Measurements from ENCODE around the gene KIF19.

KIF19 gene

DNA sequence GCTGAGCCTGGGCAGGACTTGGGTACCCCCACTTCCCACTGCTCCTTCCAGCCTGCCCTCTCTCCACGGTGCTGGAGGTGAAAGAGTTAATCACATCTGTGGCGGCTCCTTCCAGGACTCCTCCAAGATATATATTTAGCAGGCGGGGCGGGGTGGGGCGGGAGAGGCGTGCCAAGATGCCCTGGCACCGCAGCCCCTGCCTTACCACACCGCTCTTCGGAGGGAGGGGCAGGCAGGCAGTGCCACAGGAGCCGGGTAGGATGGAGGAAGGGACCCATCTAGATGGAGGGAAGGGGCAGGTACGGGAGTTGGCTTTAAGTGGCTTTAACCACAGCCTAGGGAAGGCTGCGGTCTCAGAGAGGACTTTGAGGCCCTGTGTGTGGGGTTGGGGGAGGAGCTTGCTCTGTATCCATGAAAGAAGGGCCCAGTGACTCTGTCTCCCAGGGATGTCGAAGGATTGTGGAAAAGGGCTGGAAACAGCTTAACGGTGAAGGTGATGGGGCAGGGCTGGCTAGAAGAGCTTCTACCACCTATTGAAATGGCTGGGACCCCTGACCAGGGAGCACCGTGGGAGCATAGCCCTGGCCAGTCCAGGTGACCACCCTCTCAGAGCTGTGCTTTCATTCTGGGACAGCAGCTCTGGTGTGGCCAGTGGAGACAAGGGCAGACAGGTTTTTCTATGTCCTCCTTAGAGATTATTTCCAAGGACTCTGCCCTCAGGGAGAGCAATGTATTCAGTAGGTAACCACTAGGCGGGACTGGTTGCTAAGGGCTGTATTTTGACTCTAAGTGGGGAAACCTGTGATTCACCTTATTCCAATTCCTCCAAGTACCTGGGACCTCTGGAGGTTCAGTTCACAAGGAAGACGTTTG is 54.3 kb downstream of the KIF19 start:
- Histone ChIP-seq H3K9ac (ENCODE audit: low read depth, low read length) (no peak overlapping the region), H3K36me3 (ENCODE audit: control insufficient read depth, insufficient read depth, low read length) (no peaks in the 10 kb centered on the region), H3K9me3 (ENCODE audit: control insufficient read depth, insufficient read depth, low read length) (no peaks in the 10 kb centered on the region), H3K27me3 (ENCODE audit: control insufficient read depth, insufficient read depth, low read length) (no peaks in the 10 kb centered on the region), H3K4me3 (ENCODE audit: low read depth, low read length) (no peak overlapping the region), H3K4me1 (ENCODE audit: control insufficient read depth, insufficient read depth, low read length) (peaks cover 9% of the 10 kb centered on the region), H3K27ac (ENCODE audit: low read depth, low read length) (no peak overlapping the region)

- no peaks in the 10 kb centered on the region for H3K36me3 ChIP-seq (ENCODE audit: control insufficient read depth, insufficient read depth, low read length)
- H3K27ac ChIP-seq (ENCODE audit: low read depth, low read length): no peak overlapping the region
- H3K4me3 ChIP-seq (ENCODE audit: low read depth, low read length): no peak overlapping the region
- no peaks in the 10 kb centered on the region for H3K9me3 ChIP-seq (ENCODE audit: control insufficient read depth, insufficient read depth, low read length)
- H3K9ac ChIP-seq (ENCODE audit: low read depth, low read length): no peak overlapping the region
- H3K27me3 ChIP-seq (ENCODE audit: control insufficient read depth, insufficient read depth, low read length): no peaks in the 10 kb centered on the region
- peaks cover 9% of the 10 kb centered on the region for H3K4me1 ChIP-seq (ENCODE audit: control insufficient read depth, insufficient read depth, low read length)
These were observed 55.2 kb downstream of the KIF19 start for GRCh38 chr17:74380959-74381808.

GRCh38 chr17:74383141-74383540 is 57.1 kb downstream of the KIF19 start:
- H3K27ac ChIP-seq (ENCODE audit: low read depth, low read length): no peak overlapping the region
- H3K27me3 ChIP-seq (ENCODE audit: control insufficient read depth, insufficient read depth, low read length): no peaks in the 10 kb centered on the region
- peaks cover 24% of the 10 kb centered on the region for H3K4me1 ChIP-seq (ENCODE audit: control insufficient read depth, insufficient read depth, low read length)
- no peak overlapping the region for H3K9ac ChIP-seq (ENCODE audit: low read depth, low read length)
- no peaks in the 10 kb centered on the region for H3K36me3 ChIP-seq (ENCODE audit: control insufficient read depth, insufficient read depth, low read length)
- H3K4me3 ChIP-seq (ENCODE audit: low read depth, low read length): no peak overlapping the region
- H3K9me3 ChIP-seq (ENCODE audit: control insufficient read depth, insufficient read depth, low read length): no peaks in the 10 kb centered on the region

DNA sequence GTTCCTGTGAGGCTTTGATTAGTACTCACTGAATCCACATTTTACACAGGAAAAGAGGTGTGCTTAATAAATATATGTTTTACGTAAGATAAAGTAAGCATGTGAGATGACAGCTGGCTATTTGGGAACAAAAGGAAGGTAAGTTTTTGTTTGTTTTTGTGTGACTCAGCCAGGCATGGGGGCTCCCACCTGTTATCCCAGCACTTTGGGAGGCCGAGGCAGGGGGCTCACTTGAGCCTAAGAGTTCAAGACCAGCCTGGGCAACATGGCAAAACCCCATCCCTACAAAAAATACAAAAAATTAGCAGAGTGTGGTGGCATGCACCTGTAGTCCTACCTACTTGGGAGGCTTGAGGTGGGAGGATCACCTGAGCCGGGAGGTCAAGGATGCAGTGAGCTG is 59.2 kb downstream of the KIF19 start:
- no peaks in the 10 kb centered on the region for H3K27me3 ChIP-seq (ENCODE audit: control insufficient read depth, insufficient read depth, low read length)

DNA sequence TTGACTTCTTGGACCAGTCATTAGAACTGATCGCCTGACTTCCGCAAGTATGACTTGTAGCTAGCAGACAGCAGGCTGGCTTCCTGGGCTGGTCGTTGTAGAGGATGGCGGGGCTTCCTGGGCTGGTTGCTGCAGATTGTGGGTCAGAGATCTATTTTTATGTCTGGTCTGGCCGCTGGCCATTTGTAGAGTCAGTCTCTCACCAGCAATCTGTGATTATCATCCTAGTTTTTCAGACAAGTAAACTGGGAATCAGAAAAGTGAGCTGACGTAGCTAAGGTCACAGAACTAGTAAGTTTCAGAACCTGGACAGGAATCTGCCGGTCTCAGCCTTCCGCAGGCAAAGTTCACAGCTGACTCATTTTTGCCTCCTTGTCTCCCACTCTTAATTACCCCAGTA is 60.4 kb downstream of the KIF19 start:
- Histone ChIP-seq H3K9ac (ENCODE audit: low read depth, low read length) (no peak overlapping the region), H3K4me1 (ENCODE audit: control insufficient read depth, insufficient read depth, low read length) (peaks cover 28% of the 10 kb centered on the region), H3K27ac (ENCODE audit: low read depth, low read length) (no peak overlapping the region), H3K4me3 (ENCODE audit: low read depth, low read length) (no peak overlapping the region), H3K36me3 (ENCODE audit: control insufficient read depth, insufficient read depth, low read length) (no peaks in the 10 kb centered on the region), H3K9me3 (ENCODE audit: control insufficient read depth, insufficient read depth, low read length) (no peaks in the 10 kb centered on the region), H3K27me3 (ENCODE audit: control insufficient read depth, insufficient read depth, low read length) (no peaks in the 10 kb centered on the region)

More for the DNA sequence above, 59.2 kb downstream of the KIF19 start:
- Histone ChIP-seq H3K9me3 (ENCODE audit: control insufficient read depth, insufficient read depth, low read length) (no peaks in the 10 kb centered on the region), H3K36me3 (ENCODE audit: control insufficient read depth, insufficient read depth, low read length) (no peaks in the 10 kb centered on the region), H3K27ac (ENCODE audit: low read depth, low read length) (no peak overlapping the region), H3K4me3 (ENCODE audit: low read depth, low read length) (no peak overlapping the region), H3K9ac (ENCODE audit: low read depth, low read length) (no peak overlapping the region), H3K4me1 (ENCODE audit: control insufficient read depth, insufficient read depth, low read length) (peaks cover 32% of the 10 kb centered on the region)

DNA sequence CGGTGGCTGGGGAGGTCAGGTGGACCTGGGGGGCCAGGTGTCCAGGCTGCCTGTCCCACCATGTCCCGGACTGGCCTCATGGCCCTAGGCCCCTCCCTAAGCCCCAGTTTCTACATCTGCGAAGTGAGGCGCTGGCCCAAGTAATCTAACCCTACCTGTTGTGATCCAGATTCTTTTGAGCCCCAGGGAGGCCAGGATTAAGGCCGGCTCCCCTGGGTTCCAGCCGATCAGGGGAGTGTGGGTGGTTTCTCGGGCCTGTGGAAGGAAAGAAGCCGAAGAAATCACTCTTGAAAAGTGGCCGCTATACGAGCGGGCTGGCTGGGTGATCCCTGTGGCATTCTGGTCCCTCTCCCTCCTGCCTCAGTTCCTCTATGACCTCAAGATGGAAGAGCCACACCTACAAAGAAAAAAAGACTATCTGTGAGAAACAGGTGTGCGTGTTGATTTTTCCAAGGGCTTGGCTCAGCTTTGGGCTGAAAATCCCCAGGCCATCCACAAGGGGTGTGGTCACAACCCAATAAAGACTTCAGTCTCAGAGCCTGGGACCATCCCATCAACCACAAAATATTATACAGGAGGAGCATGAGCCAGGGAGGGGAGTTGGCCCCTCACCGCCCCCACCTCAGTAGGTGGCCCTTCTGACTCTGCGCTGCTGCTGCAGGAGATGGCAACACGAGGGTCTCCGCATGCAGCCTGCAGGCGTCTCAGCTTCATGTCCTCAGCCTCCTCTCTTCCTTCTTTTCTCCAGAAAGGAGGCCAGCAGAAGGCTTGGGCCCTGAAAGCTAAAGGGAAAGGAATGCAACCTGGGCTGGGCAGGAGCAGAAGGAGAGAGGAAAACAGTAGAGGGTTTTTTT is 61.6 kb downstream of the KIF19 start:
- Histone ChIP-seq H3K9me3 (ENCODE audit: control insufficient read depth, insufficient read depth, low read length) (no peaks in the 10 kb centered on the region), H3K9ac (ENCODE audit: low read depth, low read length) (no peak overlapping the region), H3K36me3 (ENCODE audit: control insufficient read depth, insufficient read depth, low read length) (no peaks in the 10 kb centered on the region), H3K27me3 (ENCODE audit: control insufficient read depth, insufficient read depth, low read length) (no peaks in the 10 kb centered on the region), H3K27ac (ENCODE audit: low read depth, low read length) (no peak overlapping the region), H3K4me3 (ENCODE audit: low read depth, low read length) (no peak overlapping the region), H3K4me1 (ENCODE audit: control insufficient read depth, insufficient read depth, low read length) (peaks cover 28% of the 10 kb centered on the region)

GRCh38 chr17:74389084-74389753 is 63.2 kb downstream of the KIF19 start:
- H3K4me1 ChIP-seq (ENCODE audit: control insufficient read depth, insufficient read depth, low read length): peaks cover 28% of the 10 kb centered on the region
- H3K9ac ChIP-seq (ENCODE audit: low read depth, low read length): no peak overlapping the region
- no peak overlapping the region for H3K4me3 ChIP-seq (ENCODE audit: low read depth, low read length)
- H3K27ac ChIP-seq (ENCODE audit: low read depth, low read length): no peak overlapping the region
- H3K36me3 ChIP-seq (ENCODE audit: control insufficient read depth, insufficient read depth, low read length): no peaks in the 10 kb centered on the region
- H3K9me3 ChIP-seq (ENCODE audit: control insufficient read depth, insufficient read depth, low read length): no peaks in the 10 kb centered on the region
- H3K27me3 ChIP-seq (ENCODE audit: control insufficient read depth, insufficient read depth, low read length): no peaks in the 10 kb centered on the region

GRCh38 chr17:74389937-74390679 is 64.1 kb downstream of the KIF19 start:
- Histone ChIP-seq H3K4me1 (ENCODE audit: control insufficient read depth, insufficient read depth, low read length) (peaks cover 28% of the 10 kb centered on the region), H3K27ac (ENCODE audit: low read depth, low read length) (no peak overlapping the region), H3K27me3 (ENCODE audit: control insufficient read depth, insufficient read depth, low read length) (no peaks in the 10 kb centered on the region)

DNA sequence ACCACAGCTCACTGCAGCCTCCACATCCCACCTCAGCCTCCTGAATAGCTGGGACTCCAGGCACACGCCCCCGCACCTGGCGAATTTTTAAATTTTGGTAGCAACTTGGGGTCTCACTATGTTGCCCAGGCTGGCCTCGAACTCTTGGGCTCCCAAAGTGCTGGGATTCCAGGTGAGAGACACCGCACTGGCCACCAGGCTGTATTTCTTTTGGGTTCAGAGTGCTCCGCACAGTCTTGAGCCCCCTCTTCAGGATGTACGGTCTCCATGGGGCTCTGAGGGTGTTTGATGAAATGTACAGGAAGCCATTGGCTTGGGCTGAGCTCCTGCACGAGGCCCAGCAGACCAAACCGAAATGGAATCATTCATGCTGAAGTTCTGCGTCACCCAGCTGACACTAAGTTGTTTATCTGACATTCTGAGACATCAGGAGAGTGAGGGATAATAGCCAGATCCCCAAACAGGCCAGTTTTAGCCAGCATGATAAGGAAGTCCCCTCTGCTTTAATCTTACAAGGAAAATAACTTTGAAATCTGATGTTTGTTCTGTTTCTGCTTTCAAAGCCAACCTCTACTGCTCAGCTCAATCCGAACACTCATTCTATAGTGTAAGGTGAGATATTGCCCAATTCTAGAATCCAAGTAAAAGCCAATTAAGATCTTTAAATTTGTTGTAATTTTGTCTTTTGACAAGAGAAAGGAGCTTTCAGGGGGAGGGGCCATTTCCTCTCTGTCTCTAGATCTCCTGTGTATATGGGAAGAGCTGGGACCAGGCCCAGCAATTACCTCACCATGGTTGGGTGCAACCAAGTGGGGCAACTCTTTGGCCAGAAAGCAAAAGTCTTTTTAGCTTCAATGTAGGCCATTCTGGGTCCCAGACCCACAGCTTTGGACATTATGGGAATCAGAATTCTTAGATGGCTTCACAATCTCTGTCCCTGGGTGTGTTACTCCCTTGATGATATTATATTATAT is 64.9 kb downstream of the KIF19 start:
- no peaks in the 10 kb centered on the region for H3K27me3 ChIP-seq (ENCODE audit: control insufficient read depth, insufficient read depth, low read length)
- H3K4me3 ChIP-seq (ENCODE audit: low read depth, low read length): no peak overlapping the region
- H3K4me1 ChIP-seq (ENCODE audit: control insufficient read depth, insufficient read depth, low read length): peaks cover 28% of the 10 kb centered on the region
- no peaks in the 10 kb centered on the region for H3K36me3 ChIP-seq (ENCODE audit: control insufficient read depth, insufficient read depth, low read length)
- no peaks in the 10 kb centered on the region for H3K9me3 ChIP-seq (ENCODE audit: control insufficient read depth, insufficient read depth, low read length)
- H3K9ac ChIP-seq (ENCODE audit: low read depth, low read length): no peak overlapping the region
- no peak overlapping the region for H3K27ac ChIP-seq (ENCODE audit: low read depth, low read length)

More at GRCh38 chr17:74389937-74390679, 64.1 kb downstream of the KIF19 start:
- H3K9me3 ChIP-seq (ENCODE audit: control insufficient read depth, insufficient read depth, low read length): no peaks in the 10 kb centered on the region
- no peak overlapping the region for H3K9ac ChIP-seq (ENCODE audit: low read depth, low read length)
- no peaks in the 10 kb centered on the region for H3K36me3 ChIP-seq (ENCODE audit: control insufficient read depth, insufficient read depth, low read length)
- H3K4me3 ChIP-seq (ENCODE audit: low read depth, low read length): no peak overlapping the region
